Activated T-cell treated with anti-CD3 and anti-CD28 coated beads, Interleukin-2, amount 50 U/mL, for 24 hours (primary cell): Measurements from ENCODE around the gene HSD3B7.
A peak's percentile ranks its signal among the peaks of the same experiment; 100 is the strongest.

ENCODE experiments used
- DNase-seq: peaks from one replicate; pipeline ENCODE4 v3.0.0-alpha.2; 2020
- H3K27ac Mint-ChIP-seq: 2 replicates; pipeline ENCODE4 v1.8.0; 2020; ENCODE audit warnings: mild to moderate bottlenecking, mixed read lengths
- H3K27me3 Mint-ChIP-seq: 2 replicates; pipeline ENCODE4 v1.8.0; 2020; ENCODE audit warnings: mixed read lengths
- H3K36me3 Mint-ChIP-seq: 2 replicates; pipeline ENCODE4 v1.8.0; 2020; ENCODE audit warnings: low read depth, mixed read lengths
- H3K4me1 Mint-ChIP-seq: 2 replicates; pipeline ENCODE4 v1.8.0; 2020; ENCODE audit warnings: low read depth, mixed read lengths
- H3K4me3 Mint-ChIP-seq: 2 replicates; pipeline ENCODE4 v1.8.0; 2020; ENCODE audit warnings: mild to moderate bottlenecking, moderate library complexity, mixed read lengths
- H3K9me3 Mint-ChIP-seq: 2 replicates; pipeline ENCODE4 v1.8.0; 2020; ENCODE audit warnings: mixed read lengths

The HSD3B7 gene

DNA sequence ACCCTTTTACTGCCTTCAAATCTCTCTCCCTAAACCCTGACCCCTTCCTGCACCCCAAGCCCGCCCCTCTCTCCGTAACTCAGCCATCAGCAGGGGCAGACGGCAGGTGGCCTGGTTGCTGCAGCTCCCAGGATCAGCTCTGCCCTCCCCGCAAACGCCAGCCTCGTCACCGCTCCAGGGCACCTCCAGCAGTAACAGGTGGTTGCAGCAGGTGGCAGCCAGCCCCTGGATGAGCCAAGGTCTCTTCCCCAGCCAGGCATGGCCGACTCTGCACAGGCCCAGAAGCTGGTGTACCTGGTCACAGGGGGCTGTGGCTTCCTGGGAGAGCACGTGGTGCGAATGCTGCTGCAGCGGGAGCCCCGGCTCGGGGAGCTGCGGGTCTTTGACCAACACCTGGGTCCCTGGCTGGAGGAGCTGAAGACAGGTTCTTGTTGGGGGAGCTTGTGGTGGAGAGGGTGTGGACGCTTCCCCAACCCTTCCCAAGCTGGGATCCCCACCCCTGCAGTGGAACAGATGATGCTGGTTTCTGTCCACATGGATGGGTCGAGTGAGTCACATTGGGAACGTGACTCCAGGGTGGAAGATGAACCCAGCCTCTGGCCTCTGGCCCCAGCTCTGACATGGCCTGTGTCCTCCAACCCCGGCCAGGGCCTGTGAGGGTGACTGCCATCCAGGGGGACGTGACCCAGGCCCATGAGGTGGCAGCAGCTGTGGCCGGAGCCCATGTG, 558 bp downstream of the HSD3B7 start:
- Mint-ChIP-seq H3K9me3 (no peaks in the 10 kb centered on the region), H3K27ac (no peak overlapping the region), H3K4me3 (no peak overlapping the region), H3K27me3 (no peaks in the 10 kb centered on the region), H3K4me1 (peaks cover 6% of the 10 kb centered on the region), H3K36me3 (peaks cover 61% of the 10 kb centered on the region)
- DNase-seq = no peak

- H3K27ac Mint-ChIP-seq = no peak overlapping the region
- peaks cover 55% of the 10 kb centered on the region for H3K36me3 Mint-ChIP-seq
- H3K27me3 Mint-ChIP-seq = no peaks in the 10 kb centered on the region
These were observed 1.4 kb downstream of the HSD3B7 start for GRCh38 chr16:30986129-30986991.

DNA sequence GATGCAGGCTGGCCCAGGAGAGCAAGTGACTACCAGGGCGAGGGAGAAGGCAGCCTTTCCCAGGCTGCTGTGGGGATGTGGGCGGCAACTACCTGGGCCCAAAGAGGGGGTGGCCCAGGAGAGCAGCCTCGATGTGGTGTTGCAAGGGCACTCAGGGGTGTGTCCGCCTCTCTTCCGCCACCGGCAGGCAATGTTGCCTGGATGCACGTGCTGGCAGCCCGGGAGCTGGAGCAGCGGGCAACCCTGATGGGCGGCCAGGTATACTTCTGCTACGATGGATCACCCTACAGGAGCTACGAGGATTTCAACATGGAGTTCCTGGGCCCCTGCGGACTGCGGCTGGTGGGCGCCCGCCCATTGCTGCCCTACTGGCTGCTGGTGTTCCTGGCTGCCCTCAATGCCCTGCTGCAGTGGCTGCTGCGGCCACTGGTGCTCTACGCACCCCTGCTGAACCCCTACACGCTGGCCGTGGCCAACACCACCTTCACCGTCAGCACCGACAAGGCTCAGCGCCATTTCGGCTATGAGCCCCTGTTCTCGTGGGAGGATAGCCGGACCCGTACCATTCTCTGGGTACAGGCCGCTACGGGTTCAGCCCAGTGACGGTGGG, 2.7 kb downstream of the HSD3B7 start:
- H3K36me3 Mint-ChIP-seq = peaks cover 44% of the 10 kb centered on the region
- H3K27ac Mint-ChIP-seq = no peak overlapping the region
- DNase-seq = no peak
- peaks cover 6% of the 10 kb centered on the region for H3K4me1 Mint-ChIP-seq
- no peaks in the 10 kb centered on the region for H3K9me3 Mint-ChIP-seq
- H3K4me3 Mint-ChIP-seq = no peak overlapping the region
- no peaks in the 10 kb centered on the region for H3K27me3 Mint-ChIP-seq

More at GRCh38 chr16:30986129-30986991, 1.4 kb downstream of the HSD3B7 start:
- Mint-ChIP-seq H3K4me3 (no peak overlapping the region), H3K4me1 (peaks cover 6% of the 10 kb centered on the region), H3K9me3 (no peaks in the 10 kb centered on the region)
- DNase-seq = no peak

DNA sequence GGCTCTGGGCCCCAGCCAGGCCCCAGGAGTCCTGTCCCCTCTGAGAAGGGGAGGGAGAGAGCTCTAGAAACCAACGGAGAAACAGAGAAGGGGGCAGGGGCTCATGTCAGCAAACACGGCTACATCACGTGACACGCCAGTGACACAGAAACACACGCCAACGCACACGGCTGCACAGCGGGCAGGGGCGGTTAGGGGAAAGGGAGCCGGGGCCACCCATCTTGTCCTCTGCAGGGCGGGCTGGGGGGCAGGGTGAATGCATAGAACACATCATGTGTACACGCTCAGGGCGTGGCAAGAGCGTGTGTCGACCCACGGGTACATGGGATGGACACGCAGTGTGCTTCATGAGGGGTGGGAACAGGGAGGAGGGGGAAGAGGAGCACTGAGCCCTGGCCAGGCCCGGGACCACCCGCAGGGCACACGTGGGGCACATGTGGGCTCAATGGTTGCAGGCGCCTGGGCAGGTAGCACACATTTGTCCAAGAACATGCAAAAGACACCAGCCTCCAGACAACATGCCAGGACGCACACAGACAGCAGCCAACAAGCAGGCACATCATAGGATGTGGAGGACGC, 4.6 kb downstream of the HSD3B7 start:
- peaks cover 26% of the 10 kb centered on the region for H3K36me3 Mint-ChIP-seq
- peaks cover 5% of the 10 kb centered on the region for H3K4me1 Mint-ChIP-seq
- no peaks in the 10 kb centered on the region for H3K9me3 Mint-ChIP-seq
- no peaks in the 10 kb centered on the region for H3K27me3 Mint-ChIP-seq
- no peak overlapping the region for H3K4me3 Mint-ChIP-seq
- no peak overlapping the region for H3K27ac Mint-ChIP-seq
- no peak for DNase-seq

DNA sequence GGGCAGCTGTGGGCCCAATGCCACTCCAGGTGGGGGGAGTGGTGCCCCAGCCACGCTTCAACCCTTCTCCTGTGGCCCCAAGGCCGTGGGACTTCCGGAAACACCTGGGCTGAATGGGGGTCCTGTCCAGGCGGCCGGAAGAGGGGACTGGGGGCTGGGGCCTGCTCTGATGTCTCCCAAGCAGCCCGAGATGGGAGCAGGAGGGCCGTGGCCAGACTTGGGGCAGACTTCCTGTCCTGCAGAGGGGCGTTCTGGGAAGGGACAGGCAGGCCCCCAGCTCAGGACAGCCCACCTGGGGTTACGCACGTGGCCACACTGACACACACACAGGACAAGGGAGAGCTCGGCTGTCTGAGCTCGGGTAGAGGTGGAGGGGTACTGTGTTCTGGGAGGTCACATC, 5.1 kb downstream of the HSD3B7 start:
- Mint-ChIP-seq H3K27ac (no peak overlapping the region), H3K9me3 (no peaks in the 10 kb centered on the region), H3K4me1 (peaks cover 7% of the 10 kb centered on the region), H3K27me3 (no peaks in the 10 kb centered on the region), H3K4me3 (no peak overlapping the region), H3K36me3 (peaks cover 23% of the 10 kb centered on the region)
- DNase-seq = no peak

GRCh38 chr16:30991052-30991451, 6.0 kb downstream of the HSD3B7 start:
- no peaks in the 10 kb centered on the region for H3K9me3 Mint-ChIP-seq
- no peak overlapping the region for H3K4me3 Mint-ChIP-seq
- no peaks in the 10 kb centered on the region for H3K27me3 Mint-ChIP-seq
- no peak for DNase-seq
- H3K36me3 Mint-ChIP-seq = peaks cover 14% of the 10 kb centered on the region
- peaks cover 6% of the 10 kb centered on the region for H3K4me1 Mint-ChIP-seq
- no peak overlapping the region for H3K27ac Mint-ChIP-seq

GRCh38 chr16:30992276-30992780, 7.3 kb downstream of the HSD3B7 start:
- no peak overlapping the region for H3K4me3 Mint-ChIP-seq
- H3K27ac Mint-ChIP-seq = no peak overlapping the region
- peaks cover under 1% of the 10 kb centered on the region for H3K36me3 Mint-ChIP-seq
- peaks cover 15% of the 10 kb centered on the region for H3K4me1 Mint-ChIP-seq
- no peaks in the 10 kb centered on the region for H3K9me3 Mint-ChIP-seq
- DNase-seq = no peak
- no peaks in the 10 kb centered on the region for H3K27me3 Mint-ChIP-seq

DNA sequence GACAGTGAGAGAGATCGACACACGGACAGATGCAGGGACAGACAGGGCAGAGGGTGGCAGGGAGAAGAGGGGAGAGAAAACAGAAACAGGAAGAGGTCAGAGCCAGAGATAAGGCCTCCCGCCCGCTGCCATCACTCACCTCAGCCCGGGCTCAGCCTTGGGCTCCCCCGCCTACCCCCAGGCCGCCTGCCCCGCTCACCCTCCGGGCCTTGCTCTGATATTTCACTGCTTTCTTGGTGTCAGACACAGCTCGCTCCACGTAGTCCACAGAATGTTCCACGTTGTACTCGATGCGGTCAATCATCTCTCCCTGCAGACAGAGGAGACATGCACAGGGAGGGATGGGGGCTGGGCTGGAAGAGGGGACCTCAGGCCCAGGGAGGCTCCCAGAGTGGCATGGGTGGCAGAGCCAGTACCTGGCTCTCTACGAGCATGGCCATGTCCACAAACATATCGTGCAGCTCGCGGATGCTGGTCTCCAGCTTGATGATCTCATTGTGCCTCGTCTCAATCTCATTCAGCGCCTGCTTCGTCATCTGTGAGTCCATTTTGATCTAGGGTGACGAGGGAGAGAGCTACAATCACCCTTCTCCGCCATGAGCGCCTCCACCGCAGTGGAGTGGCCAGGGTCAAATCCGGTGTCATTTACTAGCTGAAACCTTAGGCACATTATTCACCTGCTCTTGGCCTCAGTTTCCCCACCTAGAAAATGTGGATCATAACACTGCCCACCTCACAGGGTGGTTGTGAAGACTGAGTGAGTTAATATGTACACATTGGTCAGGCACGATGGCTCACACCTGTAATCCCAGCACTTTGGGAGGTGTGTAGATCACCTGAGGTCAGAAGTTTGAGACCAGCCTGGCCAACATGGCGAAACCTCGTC, 8.2 kb downstream of the HSD3B7 start:
- H3K4me1 Mint-ChIP-seq = peaks cover 18% of the 10 kb centered on the region
- DNase-seq = no peak
- H3K9me3 Mint-ChIP-seq = no peaks in the 10 kb centered on the region
- no peak overlapping the region for H3K4me3 Mint-ChIP-seq
- H3K27ac Mint-ChIP-seq = no peak overlapping the region
- no peaks in the 10 kb centered on the region for H3K36me3 Mint-ChIP-seq
- no peaks in the 10 kb centered on the region for H3K27me3 Mint-ChIP-seq

DNA sequence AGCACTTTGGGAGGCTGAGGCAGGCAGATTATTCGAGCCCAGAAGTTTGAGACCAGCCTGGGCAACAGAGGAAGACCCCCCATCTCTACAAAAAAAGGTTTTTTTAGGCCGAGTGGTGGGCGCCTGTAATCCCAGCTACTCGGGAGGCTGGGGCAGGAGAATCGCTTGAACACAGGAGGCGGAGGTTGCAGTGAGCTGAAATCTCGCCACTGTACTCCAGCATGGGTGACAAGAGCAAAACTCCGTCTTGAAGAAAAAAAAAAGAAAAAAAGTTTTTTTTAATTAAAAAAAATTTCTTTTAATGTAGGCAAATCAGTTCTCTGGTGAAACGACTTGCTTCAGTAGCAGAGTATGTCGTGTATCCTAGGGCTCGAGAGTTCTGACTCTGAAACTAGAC, 10.9 kb downstream of the HSD3B7 start:
- Mint-ChIP-seq H3K27ac (no peak overlapping the region), H3K4me1 (peaks cover 18% of the 10 kb centered on the region), H3K4me3 (peak overlapping the region; percentile 79), H3K27me3 (no peaks in the 10 kb centered on the region), H3K9me3 (no peaks in the 10 kb centered on the region), H3K36me3 (no peaks in the 10 kb centered on the region)
- no peak for DNase-seq

DNA sequence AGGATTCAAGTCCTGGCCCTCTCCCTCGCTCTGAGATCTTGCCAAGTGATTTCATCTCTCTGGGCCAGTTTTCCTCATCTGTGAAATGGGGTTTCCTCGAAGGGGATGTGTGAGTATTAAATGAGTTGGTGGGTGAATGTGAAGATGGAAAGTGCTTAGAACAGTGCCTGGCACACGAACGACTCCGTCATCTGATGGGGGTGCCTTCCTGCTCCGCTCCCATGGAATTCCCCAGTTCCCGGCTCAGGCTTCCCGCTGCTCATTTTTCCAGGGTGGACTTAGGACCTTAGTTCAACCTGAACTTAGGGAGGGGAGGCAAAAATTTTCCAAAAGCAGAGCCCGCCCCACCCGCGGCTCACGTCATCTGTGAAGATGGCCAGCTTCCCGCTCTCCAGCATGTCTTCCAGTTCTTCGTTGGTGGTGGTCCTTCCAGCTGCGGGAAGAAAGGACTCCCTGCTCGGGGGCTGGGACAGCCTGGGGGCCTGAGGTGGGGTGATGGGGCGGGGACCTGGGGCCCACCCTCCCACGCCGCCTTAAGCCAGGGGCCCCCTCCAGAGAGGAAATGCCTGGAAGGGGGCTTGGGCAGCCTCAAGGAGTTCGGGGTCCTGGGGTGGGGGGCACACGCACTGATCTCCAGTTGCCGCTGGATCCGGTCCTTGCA, 11.4 kb downstream of the HSD3B7 start:
- DNase-seq = no peak
- Mint-ChIP-seq H3K36me3 (no peaks in the 10 kb centered on the region), H3K27ac (peak overlapping the region; percentile 66), H3K4me3 (peak overlapping the region; percentile 79), H3K27me3 (no peaks in the 10 kb centered on the region), H3K9me3 (no peaks in the 10 kb centered on the region), H3K4me1 (peaks cover 18% of the 10 kb centered on the region)

DNA sequence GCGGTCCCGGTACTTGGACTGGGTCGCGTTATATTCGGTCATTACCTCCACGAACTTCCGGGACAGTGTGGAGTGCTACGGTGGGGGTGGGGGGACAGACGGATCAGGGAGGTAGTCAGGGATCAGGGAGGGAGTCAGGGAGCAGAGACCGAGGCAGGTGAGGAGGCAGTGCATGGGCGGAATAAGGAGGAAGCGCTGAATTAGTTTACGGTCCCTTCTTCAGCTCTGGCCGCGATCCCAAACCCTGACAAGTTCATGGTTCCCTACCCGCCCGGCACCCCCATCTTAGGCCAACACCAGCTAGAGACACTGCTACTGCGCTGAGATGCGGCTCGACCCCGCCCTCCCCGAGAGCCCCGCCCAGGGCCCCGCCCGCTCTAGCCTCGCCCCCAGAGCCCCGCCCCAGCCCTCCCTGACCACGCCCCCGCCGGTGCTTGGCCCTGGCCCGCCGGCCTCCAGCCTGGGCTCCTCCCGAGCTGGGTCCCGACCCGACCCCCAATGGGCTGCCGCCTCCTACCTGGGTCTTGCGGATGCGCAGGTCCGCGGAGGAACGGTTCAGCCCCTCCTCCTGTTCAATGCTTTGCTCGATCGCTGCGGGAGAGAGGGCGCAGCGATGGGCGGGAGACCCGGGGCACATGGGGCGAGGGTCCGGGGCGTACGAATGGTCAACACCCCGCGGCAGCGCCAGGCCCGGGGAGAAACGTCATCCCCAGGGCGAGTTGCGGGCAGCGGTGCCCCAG, 12.1 kb downstream of the HSD3B7 start:
- H3K4me1 Mint-ChIP-seq = peaks cover 18% of the 10 kb centered on the region
- H3K36me3 Mint-ChIP-seq = no peaks in the 10 kb centered on the region
- H3K4me3 Mint-ChIP-seq = peak overlapping the region; percentile 79
- no peaks in the 10 kb centered on the region for H3K27me3 Mint-ChIP-seq
- H3K27ac Mint-ChIP-seq = peak overlapping the region; percentile 66
- no peaks in the 10 kb centered on the region for H3K9me3 Mint-ChIP-seq
- DNase-seq = peak; percentile 89

- no peaks in the 10 kb centered on the region for H3K36me3 Mint-ChIP-seq
- H3K4me1 Mint-ChIP-seq = peaks cover 18% of the 10 kb centered on the region
- H3K4me3 Mint-ChIP-seq = peak overlapping the region; percentile 62
- peak; percentile 44 for DNase-seq
- H3K9me3 Mint-ChIP-seq = no peaks in the 10 kb centered on the region
- H3K27me3 Mint-ChIP-seq = no peaks in the 10 kb centered on the region
- H3K27ac Mint-ChIP-seq = no peak overlapping the region
These were observed 13.0 kb downstream of the HSD3B7 start for GRCh38 chr16:30997725-30998711.
